GM18873 (cell line): Measurements from ENCODE around the gene SDK1.

Experiments used
- ATAC-seq: cut with Tn5 transposase; IDR thresholded peaks from one replicate; pipeline ENCODE4 v1.9.1; 2021; ENCODE audit warnings: mild to moderate bottlenecking, moderate library complexity, moderate number of reproducible peaks; ENCODE audit not compliant: unreplicated experiment, low FRiP score

The SDK1 gene

GRCh38 chr7:3300651-3301448 is at the start of gene SDK1:
Gene SDK1 (plus strand): TSS chr7:3301252. CDS start chr7:3301587, 335 bp downstream.
- ATAC-seq = peak; percentile 66

GRCh38 chr7:3254718-3255117 is 46.3 kb upstream of the SDK1 start:
- ATAC-seq = no peak

- no peak for ATAC-seq
Observed at GRCh38 chr7:3259711-3260400, 41.2 kb upstream of the SDK1 start.

GRCh38 chr7:3260401-3260715 is 40.7 kb upstream of the SDK1 start:
- ATAC-seq = no peak

GRCh38 chr7:3264693-3265339 is 36.2 kb upstream of the SDK1 start:
- ATAC-seq = no peak

- no peak for ATAC-seq
Observed at GRCh38 chr7:3265388-3265787, 35.7 kb upstream of the SDK1 start.

- no peak for ATAC-seq
Observed at GRCh38 chr7:3266240-3266639, 34.8 kb upstream of the SDK1 start.

GRCh38 chr7:3267966-3268690 is 32.9 kb upstream of the SDK1 start:
- ATAC-seq = no peak

GRCh38 chr7:3270362-3270761 is 30.7 kb upstream of the SDK1 start:
- ATAC-seq = no peak

GRCh38 chr7:3271298-3271697 is 29.8 kb upstream of the SDK1 start:
- ATAC-seq = no peak

GRCh38 chr7:3272691-3273141 is 28.3 kb upstream of the SDK1 start:
- ATAC-seq = no peak

- no peak for ATAC-seq
Observed at GRCh38 chr7:3274131-3274530, 26.9 kb upstream of the SDK1 start.

- ATAC-seq = no peak
Observed at GRCh38 chr7:3277604-3278572, 23.2 kb upstream of the SDK1 start.

- no peak for ATAC-seq
Observed at GRCh38 chr7:3279147-3279818, 21.8 kb upstream of the SDK1 start.

GRCh38 chr7:3280445-3280844 is 20.6 kb upstream of the SDK1 start:
- no peak for ATAC-seq

- ATAC-seq = no peak
Observed at GRCh38 chr7:3280946-3281656, 20.0 kb upstream of the SDK1 start.

GRCh38 chr7:3282457-3282856 is 18.6 kb upstream of the SDK1 start:
- no peak for ATAC-seq

- no peak for ATAC-seq
Observed at GRCh38 chr7:3283130-3283704, 17.8 kb upstream of the SDK1 start.
